GM18507 (cell line): ENCODE results near the gene ERVFRD-1.
"Not testable (repeated sequence)": the region's sequence is repeated elsewhere in the genome, so short reads cannot be mapped to it uniquely, and the experiment has no call there.

ENCODE experiments used
- DNase-seq: peaks from one replicate; pipeline ENCODE4 v3.0.0; 2011; ENCODE audit warnings: low read depth; ENCODE audit not compliant: insufficient read length; ENCODE audit errors: extremely low spot score
- FAIRE-seq: peaks from 2 replicates; lab custom pipeline; 2011; peaks lifted over from hg19 to GRCh38; lab: Jason Lieb, UNC

Gene ERVFRD-1

DNA sequence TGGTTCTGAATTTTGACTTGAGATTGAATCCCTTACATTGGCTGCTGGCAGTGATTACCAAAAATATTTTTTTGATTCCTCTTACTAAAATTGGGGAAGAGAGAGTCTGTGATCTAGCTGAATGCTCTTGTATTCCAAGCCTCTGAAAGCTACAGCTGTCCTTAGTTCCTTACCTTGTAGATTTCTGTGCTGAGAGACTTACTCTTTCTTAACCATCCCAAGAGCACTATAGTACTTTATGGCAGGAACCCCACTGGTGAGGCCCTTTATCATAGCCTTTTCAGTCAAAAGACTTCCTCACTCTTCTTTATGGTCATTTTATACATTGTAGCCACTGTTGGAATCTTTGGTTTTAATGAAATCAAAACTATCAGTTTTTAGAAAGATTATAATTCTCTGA, 19.1 kb upstream of the ERVFRD-1 start:
- FAIRE-seq = no peak
- DNase-seq = no peak

DNA sequence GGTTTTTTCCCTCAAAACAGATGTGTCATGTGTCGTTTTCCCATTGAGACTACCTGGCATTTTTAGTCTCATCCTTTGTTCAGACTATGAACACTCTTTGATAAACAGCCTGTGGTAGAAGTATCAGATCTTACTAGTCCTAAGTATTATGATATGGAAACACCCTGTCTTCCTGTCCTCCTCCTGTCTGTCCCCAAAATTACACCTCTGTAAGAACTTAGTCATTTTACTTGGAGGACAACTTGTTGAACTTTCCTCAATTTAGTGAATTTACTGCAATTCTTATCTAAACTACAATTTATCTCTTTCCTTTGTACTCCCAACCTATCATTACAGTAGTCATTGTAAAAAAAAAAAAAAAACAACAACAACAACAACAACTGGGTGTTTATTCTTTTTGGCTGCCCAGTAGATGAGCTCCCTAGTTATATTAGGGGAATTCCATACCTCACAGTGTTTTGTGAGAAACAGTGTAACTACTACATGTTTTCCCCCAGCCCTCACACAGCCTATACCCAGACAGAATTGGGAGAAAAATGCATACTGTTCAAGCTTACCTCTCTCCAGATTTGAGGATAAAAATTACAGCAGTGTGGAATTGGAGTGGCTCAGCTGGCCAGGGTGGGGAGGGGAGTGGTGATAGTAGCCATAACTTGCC, 18.5 kb upstream of the ERVFRD-1 start:
- FAIRE-seq (no peak), DNase-seq (no peak)

DNA sequence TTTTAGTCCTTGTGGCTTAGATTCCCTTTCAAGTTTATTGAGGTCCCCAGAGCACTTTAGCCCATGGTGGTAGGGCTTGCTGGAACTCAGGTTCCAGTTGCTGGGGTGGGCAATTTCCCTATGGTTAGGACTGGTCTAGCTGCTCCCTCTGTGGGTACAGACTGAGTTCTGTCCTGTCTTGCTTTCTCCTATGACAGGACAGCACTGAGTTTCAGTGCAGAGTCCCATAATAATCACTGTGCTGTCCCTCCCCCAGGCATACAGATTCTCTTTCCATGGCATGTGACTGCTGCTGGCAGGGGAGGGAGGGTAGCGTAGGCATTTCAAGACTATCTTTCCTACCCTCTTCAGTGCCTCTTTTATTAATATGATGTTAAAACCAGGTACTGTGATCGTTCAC, 17.1 kb upstream of the ERVFRD-1 start:
- DNase-seq = no peak
- no peak for FAIRE-seq

DNA sequence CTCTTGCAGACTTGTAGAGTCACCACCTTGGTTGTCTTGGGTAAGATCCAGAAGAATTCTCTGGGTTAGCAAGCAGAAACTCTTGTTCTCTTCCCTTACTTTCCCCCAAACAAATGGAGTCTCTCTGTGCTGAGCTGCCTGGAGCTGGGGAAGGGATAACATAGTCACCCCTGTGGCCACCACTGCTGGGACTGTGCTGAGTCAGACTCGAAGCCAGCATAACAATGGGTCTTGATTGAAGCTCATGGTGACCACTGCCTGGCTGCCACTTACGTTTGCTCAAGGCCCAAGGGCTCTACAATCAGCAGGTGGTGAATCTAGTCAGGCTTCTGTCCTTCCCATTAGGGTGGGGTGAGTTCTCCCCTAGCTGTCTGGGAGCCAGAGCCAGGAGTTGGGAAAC, 15.4 kb upstream of the ERVFRD-1 start:
- DNase-seq = no peak
- FAIRE-seq = no peak

DNA sequence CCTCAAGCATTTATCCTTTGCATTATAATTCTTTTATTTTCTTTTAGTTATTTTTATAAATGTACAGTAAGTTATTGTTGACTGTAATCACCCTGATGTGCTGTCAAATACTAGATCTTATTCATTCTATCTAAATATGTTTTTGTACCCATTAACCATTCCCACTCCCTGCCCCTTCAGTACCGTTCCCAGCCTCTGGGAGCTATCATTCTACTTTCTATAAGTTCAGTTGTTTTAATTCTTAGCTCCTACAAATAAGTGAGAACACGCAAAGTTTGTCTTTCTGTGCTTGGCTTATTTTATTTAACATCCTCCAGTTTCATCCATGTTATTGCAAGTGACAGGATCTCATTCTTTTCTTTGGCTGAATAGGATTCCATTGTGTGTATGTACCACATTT, 12.5 kb upstream of the ERVFRD-1 start:
- no peak for DNase-seq
- no peak for FAIRE-seq

DNA sequence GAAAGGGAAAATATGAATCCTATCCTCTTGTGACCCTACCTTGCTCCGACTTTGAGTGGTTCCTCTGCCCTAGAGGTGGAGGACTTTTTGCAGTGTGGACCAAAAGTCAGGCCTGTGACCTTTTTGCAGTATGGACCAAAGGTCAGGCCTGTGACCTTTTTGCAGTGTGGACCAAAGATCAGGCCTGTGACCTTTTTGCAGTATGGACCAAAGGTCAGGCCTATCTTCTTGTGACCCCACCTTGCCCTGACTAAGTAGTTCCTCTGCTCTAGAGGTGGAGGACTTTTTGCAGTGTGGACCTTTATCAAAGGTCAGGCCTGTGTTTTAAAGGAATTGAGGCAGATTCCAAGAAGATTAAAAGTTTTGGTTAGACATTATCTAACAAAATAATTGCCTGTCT, 10.9 kb upstream of the ERVFRD-1 start:
- FAIRE-seq = no peak

DNA sequence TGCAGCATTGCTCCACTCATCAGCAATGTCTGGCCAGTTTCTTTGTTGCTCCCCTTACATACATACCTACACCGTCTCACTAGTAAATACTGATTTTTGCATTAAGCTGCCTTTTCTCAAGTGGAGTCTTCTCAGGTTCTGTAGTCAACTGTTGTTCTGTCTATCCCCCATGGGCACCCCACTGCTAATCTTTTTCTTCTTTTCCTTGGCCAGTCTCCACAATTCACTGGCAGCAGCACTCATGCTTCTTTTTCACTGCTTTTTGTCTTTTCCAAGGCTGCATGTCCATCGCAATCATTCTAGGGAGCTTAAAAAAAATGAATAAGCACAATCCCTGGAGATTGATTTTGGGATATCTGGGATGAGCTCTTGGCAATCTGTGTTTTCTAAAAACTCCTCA, 10.3 kb upstream of the ERVFRD-1 start:
- DNase-seq (no peak), FAIRE-seq (no peak)

More for the DNA sequence above, 10.9 kb upstream of the ERVFRD-1 start:
- no peak for DNase-seq

DNA sequence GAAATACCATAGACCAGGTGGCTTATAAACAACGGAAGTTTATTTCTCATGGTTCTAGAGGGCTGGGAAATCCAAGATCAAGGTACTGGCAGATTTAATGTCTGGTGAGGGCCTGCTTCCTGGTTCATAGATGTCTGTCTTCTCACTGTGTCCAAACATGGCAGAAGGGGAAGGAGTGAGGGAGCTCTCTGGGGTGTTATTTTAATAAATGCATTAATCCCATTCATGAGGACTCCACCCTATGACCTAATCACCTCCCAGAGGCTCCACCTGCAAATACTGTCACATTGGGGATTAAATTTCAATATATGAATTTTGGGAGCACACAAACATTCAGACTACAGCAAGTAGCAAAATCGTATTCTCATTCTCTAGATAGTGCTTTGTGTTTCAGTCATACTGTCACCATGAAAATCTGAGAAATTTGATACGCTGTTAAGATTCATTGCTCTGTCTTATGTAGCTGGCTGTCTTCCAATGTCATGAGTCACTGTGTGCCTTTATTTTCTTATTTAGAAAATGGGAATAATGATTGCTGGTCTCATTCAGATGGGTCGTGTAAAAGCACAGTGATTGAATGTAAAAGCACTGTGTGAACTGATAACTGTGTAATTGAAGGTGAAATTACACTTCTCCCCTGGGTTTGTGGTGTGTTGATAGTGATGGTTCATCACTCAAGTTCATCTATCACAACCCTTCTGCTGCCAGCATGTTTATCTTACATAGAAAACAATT, 8.9 kb upstream of the ERVFRD-1 start:
- FAIRE-seq = no peak
- DNase-seq = no peak

DNA sequence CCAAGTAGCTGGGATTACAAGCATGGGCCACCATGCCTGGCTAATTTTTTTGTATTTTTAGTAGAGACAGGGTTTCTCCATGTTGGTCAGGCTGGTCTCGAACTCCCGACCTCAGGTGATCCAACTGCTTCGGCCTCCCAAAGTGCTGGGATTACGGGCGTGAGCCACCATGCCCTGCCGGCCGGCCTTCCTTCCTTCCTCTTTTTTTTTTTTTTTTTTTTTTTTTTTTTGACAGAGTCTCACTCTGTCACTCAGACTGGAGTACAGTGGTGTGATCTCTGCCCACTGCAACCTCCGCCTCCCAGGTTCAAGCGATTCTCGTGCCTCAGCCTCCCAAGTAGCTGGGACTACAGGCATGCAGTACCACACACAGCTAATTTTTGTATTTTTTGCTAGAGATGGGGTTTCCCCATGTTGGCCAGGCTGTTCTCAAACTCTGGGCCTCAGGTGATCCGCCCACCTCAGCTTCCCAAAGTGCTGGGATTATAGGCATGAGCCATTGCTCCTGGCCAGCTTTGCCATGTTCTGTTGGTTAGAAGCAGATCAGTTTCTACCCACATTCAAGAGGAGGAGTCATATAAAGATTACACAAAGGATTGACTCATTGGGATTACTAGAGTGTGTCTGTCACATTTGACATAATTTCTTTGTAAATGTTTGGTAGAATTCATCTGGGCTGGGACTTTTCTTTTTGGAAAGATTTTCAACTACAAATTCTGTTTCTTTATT, 4.4 kb upstream of the ERVFRD-1 start:
- FAIRE-seq = not testable (repeated sequence)

DNA sequence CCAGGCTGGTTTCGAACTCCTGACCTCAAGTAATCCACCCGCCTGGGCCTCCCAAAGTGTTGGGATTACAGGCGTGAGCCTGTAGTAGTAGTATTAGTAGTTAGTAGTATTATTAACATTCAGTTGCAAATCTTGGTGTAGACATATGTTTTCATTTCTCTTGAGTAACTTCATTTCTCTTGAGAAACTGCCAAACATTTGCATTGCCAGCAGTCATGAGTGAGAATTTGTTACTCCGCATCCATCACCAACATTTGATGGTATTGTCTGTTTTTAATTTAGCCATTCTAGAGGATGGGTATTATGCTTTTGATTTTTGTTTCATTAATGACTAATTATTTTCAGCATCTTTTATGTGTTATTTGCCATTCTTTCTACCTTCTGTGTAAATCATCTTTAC, 1.5 kb upstream of the ERVFRD-1 start:
- no peak for FAIRE-seq
- DNase-seq = no peak

More for the DNA sequence above, 4.4 kb upstream of the ERVFRD-1 start:
- not testable (repeated sequence) for DNase-seq

DNA sequence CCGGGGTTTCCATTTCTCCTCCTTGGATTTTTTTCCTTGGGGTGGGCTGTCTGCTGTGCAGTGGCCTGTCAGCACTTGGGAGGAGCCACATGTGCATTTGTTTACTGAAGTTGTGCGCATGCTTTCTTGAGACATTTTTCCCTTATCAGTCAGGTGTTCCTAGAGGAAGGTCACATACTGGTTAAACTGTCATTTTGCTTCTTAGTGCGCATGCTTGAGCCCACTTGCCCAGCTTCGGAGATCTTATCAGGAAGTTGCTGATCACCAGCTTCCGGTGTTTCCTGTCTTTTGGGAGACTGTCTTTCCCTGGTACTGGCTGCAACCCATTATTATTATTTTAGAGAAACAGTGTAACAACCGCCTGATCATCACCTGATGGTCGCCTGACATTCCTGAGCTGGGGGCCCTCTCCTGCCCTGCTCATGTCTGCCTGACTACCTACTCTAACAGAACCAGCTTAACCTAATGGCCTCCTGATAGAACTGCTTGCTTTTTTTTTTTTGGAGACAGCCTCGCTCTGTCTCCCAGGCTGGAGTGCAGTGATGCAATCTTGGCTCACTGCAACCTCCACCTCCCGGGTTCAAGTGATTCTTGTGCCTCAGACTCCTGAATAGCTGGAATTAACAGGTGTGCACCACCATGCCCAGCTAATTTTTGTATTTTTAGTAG, 378 bp upstream of the ERVFRD-1 start:
- DNase-seq (no peak), FAIRE-seq (no peak)

DNA sequence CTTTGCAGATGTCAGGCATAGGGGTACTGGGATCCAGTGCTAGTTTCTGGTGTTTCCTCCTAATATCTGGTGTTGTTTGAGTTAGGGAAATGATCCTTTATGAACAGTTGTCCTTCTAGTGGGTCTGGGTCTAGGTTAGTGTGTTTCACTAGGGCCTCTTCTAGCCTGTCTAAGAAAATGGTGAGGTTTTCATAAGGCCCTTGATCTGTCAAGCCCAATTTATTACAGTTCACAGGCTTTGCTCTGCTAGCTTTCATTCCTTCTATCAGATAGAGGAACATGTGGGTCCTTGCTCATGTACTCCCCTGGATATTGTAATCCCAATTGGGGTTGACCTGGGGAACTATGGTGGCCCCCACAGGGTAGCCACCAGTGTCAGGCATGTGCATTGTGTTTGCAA, 2.8 kb downstream of the ERVFRD-1 start:
- DNase-seq = no peak
- no peak for FAIRE-seq

DNA sequence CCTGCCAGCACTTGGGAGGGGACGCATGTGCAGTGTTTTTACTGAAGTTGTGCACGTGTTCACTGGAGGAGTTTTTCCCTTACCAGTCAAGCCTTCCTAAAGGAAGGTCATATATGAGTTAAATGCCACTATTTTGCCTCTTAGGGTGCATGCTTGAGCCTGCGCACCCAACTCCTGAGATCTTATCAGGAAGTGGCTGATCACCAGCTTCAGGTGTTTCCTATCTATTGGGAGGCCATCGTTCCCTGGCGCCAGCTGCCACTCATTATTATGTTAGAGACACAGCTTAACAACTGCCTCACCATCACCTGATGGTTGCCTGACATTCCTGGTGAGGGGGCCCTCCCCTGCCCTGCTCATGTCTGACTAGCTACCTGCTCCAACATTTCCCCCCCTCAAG, 8.5 kb downstream of the ERVFRD-1 start:
- no peak for DNase-seq

DNA sequence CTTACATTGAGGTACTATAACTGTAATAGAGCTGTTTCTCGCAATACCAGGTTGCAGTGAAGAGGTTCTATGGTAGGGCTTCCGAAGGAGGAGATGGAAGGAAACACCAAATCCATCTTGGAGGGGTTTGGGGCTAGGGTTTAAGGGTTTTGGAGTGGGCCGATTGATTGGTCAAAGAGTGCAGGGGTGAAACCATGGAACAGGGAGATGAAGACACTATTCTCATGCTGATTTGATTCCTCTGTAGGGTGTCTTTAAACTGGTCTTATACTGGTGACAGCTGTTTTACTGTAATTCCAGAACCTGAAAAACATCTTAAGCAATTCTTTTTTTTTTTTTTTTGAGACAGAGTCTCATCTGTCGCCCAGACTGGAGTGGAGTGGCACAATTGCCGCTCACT, 10.1 kb downstream of the ERVFRD-1 start:
- no peak for DNase-seq
- FAIRE-seq = no peak

More for the DNA sequence above, 8.5 kb downstream of the ERVFRD-1 start:
- no peak for FAIRE-seq

DNA sequence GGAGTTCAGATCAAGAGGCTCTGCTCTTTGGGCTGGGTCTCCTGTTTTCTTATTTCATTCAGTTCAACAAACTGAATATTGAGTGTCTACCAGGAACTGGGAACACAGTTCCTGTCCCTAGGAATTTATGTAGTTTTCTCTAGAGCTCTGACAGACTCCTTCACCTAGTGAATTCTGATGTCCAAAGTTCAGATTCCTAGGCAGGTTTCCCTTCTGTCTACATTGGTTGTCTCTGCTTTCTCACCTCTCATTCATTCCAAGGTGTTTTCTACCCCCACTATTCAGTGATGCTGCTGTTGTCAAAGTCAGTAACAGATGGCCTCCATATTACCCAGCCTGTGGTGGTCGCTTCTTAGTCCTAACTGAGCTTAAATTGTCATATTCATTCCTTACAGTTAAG, 13.5 kb downstream of the ERVFRD-1 start:
- DNase-seq (no peak), FAIRE-seq (no peak)

DNA sequence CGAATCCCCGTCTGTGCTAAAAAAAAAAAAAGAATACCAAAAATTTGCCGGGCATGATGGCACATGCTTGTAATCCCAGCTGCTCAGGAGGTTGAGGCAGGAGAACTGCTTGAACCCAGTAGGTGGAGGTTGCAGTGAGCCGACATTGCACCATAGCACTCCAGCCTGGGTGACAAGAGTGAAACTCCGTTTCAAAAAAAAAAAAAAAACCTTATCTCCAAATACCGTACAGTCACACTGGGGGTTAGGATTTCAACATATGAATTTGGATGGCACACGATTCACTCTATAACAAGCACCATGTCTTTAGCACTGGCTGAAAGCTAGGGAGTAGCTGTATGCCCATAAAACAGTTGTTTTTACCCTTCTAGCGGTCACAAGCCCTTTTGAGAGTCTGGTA, 14.0 kb downstream of the ERVFRD-1 start:
- FAIRE-seq (no peak), DNase-seq (no peak)

DNA sequence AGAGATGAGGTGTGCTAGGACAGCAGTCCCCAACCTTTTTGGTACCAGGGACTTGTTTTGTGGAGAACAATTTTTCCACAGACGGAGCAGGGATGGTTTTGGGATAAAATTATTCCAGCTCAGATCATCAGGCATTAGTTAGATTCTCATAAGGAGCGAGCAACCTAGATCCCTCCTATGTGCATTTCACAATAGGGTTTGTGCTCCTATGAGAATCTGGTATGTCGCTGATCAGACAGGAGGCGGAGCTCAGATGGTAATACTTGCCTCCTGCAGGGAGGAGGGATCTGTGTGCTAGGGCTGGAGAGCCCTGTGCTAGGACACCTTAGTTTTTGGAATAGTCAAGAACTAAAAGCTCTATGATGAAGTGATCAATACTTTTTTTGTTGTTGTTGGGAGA, 15.4 kb downstream of the ERVFRD-1 start:
- DNase-seq (no peak), FAIRE-seq (no peak)

DNA sequence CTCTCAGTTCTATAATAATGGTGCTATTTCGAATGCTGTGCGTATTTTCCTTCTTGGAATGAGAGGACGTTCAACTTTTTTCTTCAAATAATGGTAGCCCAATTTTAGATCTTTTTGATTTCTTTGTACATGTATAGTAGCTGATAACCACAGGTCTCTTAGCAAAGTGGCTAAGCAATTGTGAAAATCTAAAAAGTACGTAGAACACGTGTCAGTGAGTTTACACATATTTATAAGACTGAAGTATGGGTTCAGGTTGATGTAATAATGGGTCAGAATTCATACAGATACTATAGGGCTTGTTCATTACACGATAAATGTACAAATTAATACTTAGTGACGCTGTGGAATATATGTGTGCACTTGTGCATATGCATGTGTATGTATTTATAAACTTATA, 16.6 kb downstream of the ERVFRD-1 start:
- FAIRE-seq (no peak), DNase-seq (no peak)

DNA sequence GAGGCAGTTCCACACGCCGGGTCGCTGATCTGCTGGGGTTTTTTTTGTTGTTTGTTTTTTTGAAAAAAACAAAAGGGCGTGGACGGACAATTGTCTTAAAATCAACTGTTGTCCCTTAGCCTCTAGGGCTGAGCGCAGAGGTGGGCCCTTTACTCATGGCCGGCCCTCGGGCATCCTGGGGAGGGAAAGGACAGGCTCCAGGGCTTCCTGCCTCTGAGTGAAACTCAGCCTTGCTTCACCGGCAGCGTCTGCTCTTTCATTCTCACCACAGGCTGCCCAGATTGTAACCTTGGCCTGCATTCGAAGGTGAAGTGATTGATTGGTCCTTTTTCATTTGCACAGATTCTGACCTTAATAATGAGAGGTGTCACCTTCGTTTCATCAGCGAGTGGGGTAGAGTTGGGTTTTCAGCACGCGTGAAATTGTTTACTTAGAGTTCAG, 17.1 kb downstream of the ERVFRD-1 start:
- peak; percentile 42 for DNase-seq
- FAIRE-seq = peak; percentile 72
